GM13977 (cell line): ENCODE data around the gene ZFP69B.

ENCODE experiments used
- DNase-seq: peaks from one replicate; pipeline ENCODE4 v3.0.0; 2012; ENCODE audit warnings: low spot score
- in situ Hi-C: fragments of 300-500 bp; cut with MboI; formaldehyde crosslinking; loops from one replicate; pipeline ENCODE4 v1.12.0; 2022; ENCODE audit warnings: low sequenced_read_pairs, low pct_unique_long_range_greater_than_20kb, mixed read lengths, inconsistent platforms; ENCODE audit not compliant: unreplicated experiment
- TF ChIP-seq, protein P1 (sequence below): IDR thresholded peaks from 2 replicates; pipeline ENCODE4 v1.5.1; 2012; ENCODE audit warnings: mild to moderate bottlenecking, control low read depth; ENCODE audit not compliant: insufficient read depth; ENCODE audit errors: extremely low read depth, missing control alignments

ZFP69B gene

GRCh38 chr1:40422630-40423263 is 27.5 kb upstream of the ZFP69B start:
- in situ Hi-C loops = no loop called here
- no peak for DNase-seq
- TF ChIP-seq, protein P1, sequence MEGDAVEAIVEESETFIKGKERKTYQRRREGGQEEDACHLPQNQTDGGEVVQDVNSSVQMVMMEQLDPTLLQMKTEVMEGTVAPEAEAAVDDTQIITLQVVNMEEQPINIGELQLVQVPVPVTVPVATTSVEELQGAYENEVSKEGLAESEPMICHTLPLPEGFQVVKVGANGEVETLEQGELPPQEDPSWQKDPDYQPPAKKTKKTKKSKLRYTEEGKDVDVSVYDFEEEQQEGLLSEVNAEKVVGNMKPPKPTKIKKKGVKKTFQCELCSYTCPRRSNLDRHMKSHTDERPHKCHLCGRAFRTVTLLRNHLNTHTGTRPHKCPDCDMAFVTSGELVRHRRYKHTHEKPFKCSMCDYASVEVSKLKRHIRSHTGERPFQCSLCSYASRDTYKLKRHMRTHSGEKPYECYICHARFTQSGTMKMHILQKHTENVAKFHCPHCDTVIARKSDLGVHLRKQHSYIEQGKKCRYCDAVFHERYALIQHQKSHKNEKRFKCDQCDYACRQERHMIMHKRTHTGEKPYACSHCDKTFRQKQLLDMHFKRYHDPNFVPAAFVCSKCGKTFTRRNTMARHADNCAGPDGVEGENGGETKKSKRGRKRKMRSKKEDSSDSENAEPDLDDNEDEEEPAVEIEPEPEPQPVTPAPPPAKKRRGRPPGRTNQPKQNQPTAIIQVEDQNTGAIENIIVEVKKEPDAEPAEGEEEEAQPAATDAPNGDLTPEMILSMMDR = no peak

- TF ChIP-seq, protein P1 = no peak
- in situ Hi-C loops = no loop called here
- no peak for DNase-seq
Measured at GRCh38 chr1:40423264-40423642, 27.0 kb upstream of the ZFP69B start.

DNA sequence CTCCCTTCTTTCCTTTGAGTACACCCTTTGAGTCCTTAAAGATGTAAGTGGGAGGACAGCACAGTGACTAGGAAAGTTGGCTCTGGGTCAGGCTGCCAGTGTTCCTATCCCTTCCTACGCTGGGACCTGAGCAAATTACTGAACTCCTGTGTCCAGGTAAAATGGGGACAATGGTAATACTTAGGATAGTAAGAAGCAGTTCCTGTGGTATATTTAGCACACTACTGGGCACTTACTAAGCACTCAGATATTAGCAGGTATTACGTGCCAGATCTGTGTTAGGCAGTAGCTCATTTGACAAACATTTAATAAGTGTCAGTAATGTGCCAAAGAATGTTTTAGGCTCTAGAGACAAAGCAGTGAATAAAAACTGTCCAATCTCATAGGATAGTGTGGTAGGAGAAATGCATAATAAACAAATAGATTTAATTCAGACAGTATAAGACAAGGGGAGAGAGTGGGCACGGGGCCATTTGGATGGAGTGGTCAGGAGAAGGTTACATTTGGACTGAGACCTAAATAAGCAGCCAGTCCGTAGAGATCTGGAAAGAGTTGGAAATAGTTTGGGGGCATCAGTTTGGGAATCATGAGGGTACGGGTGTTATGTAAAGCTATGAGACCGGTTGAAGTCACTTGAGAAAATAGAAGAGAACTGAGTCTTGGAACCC is 26.2 kb upstream of the ZFP69B start:
- DNase-seq = no peak
- in situ Hi-C loops = no loop called here
- TF ChIP-seq, protein P1 = no peak

DNA sequence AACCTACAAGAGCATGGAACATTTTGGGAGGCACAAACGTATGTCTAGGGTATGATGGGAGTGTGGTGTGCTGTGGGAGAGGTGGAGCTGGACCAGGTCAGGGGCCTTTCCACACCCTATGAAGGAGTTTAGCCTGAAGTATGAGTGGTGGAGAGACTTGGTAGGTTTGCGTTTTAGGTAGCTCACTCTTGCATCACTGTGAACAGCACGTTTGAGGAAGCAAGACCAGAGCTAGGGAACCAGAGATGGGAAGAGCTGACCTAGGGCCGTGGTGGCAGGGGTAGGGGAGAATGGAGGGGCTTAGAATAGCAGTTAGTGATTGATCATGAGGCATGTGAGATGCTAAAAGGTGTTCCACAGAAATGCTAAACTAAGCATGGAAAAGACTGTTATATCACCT is 25.1 kb upstream of the ZFP69B start:
- DNase-seq = no peak
- in situ Hi-C loops = no loop called here
- TF ChIP-seq, protein P1 = no peak

DNA sequence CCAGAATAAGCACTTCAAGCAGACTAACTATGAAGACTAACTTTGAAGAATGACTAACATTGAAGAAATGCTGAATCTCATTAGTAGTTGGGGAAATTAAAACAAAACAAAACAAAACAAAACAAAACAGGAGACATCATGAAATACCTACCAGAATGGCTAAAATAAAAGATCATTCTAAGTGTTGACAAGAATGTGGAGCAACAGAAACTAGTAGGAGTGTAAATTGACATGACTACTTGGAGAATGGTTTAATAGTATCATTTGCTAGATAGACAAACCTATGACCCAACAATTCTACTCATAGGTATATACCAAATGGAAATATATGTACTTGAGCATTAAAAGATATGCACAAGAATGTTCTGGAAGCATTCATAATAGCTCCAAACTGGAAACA is 18.9 kb upstream of the ZFP69B start:
- TF ChIP-seq, protein P1 = no peak
- DNase-seq = no peak
- in situ Hi-C loops = no loop called here

GRCh38 chr1:40432644-40433390 is 17.5 kb upstream of the ZFP69B start:
- DNase-seq = no peak
- TF ChIP-seq, protein P1 = no peak
- in situ Hi-C loops = no loop called here
